Natural killer cell (primary cell): ENCODE data around the gene RGS14. TPM values are rescaled to one million over a fixed set of nuclear protein-coding genes. Genes with fewer than 3 reads are reported as not detected.

ENCODE experiments used
- ATAC-seq, 3 donors: fragments of 150-1000 bp in 2 of 3; fragments of 200-7000 bp in 1 of 3; cut with Tn5 transposase; 1 replicate in 1 of 3; 2 replicates in 2 of 3; pipeline ENCODE4 v1.10.0; 2021; ENCODE audit warnings: mild to moderate bottlenecking in 2 of 3, moderate library complexity in 2 of 3
- DNase-seq, 2 donors: peaks; one replicate each; pipeline versions ENCODE4 v3.0.0 to v3.0.0-alpha.2; 2013 to 2021; ENCODE audit warnings: mixed read lengths in 1 of 2
- H3K27ac ChIP-seq: one replicate; pipeline ENCODE4 v1.5.1; 2013; ENCODE audit warnings: mild to moderate bottlenecking, low read length
- H3K27me3 ChIP-seq: one replicate; pipeline ENCODE4 v1.6.1; 2013; ENCODE audit warnings: low read length; ENCODE audit not compliant: control insufficient read depth, insufficient read depth
- H3K36me3 ChIP-seq: one replicate; pipeline ENCODE4 v1.6.1; 2013; ENCODE audit warnings: low read length; ENCODE audit not compliant: control insufficient read depth, insufficient read depth
- H3K4me1 ChIP-seq: one replicate; pipeline ENCODE4 v1.6.1; 2013; ENCODE audit warnings: low read length; ENCODE audit not compliant: control insufficient read depth, insufficient read depth
- H3K4me3 ChIP-seq: one replicate; pipeline ENCODE4 v1.5.1; 2013; ENCODE audit warnings: low read length
- H3K9me3 ChIP-seq: one replicate; pipeline ENCODE4 v1.6.1; 2013; ENCODE audit warnings: low read length; ENCODE audit not compliant: control insufficient read depth, insufficient read depth
- H3K27ac Mint-ChIP-seq, 2 donors: one replicate each; pipeline ENCODE4 v1.8.0; 2022; ENCODE audit warnings: mild to moderate bottlenecking in 2 of 2, mixed read lengths in 2 of 2, moderate library complexity in 1 of 2
- H3K27me3 Mint-ChIP-seq, 2 donors: one replicate each; pipeline ENCODE4 v1.8.0; 2022; ENCODE audit warnings: low read depth in 2 of 2, mixed read lengths in 2 of 2
- H3K36me3 Mint-ChIP-seq: one replicate; pipeline ENCODE4 v1.8.0; 2022; ENCODE audit warnings: mixed read lengths
- H3K4me1 Mint-ChIP-seq, 2 donors: one replicate each; pipeline ENCODE4 v1.8.0; 2022; ENCODE audit warnings: mixed read lengths in 2 of 2
- H3K4me3 Mint-ChIP-seq: one replicate; pipeline ENCODE4 v1.8.0; 2022; ENCODE audit warnings: mild to moderate bottlenecking, moderate library complexity, mixed read lengths
- H3K9me3 Mint-ChIP-seq, 2 donors: one replicate each; pipeline ENCODE4 v1.8.0; 2022; ENCODE audit warnings: mixed read lengths in 2 of 2
- WGBS: methylation state at CpG from one replicate; pipeline ENCODE4 v1.1.7; 2013; ENCODE audit warnings: missing lambda C conversion rate; ENCODE audit not compliant: insufficient coverage; 5-methylcytosine and 5-hydroxymethylcytosine counted together
- intact Hi-C: fragments of 100-400 bp; cut with micrococcal nuclease; formaldehyde crosslinking; loops from one replicate; pipeline ENCODE4 v1.14.2; 2022
- total RNA-seq, 4 donors: library from RNA; stranded (reverse); fragments of 120-200 nt in 1 of 4; gene quantifications; one replicate each; pipeline versions ENCODE4 v1.2.3 to v1.2.4, GENCODE V29; 2013 to 2022
- TF ChIP-seq, protein P1 (sequence below): fragments of 200-600 bp; IDR thresholded peaks from one replicate; pipeline ENCODE4 v1.8.0; 2022; ENCODE audit warnings: antibody characterized with exemption

RGS14 gene
- total RNA-seq, 3 donors from 2014 or later (not counting 1 experiment from before 2014, with no cell fraction given) = 57.3 to 87.0 (median 66.1) TPM

GRCh38 chr5:177365845-177366527 lies 8.3 kb downstream of the RGS14 start:
- Histone ChIP-seq H3K27me3 (no peaks in the 10 kb centered on the region), H3K4me1 (peaks cover 50% of the 10 kb centered on the region), H3K4me3 (no peak overlapping the region), H3K36me3 (peaks cover 55% of the 10 kb centered on the region), H3K27ac (no peak overlapping the region), H3K9me3 (no peaks in the 10 kb centered on the region)
- ATAC-seq = no peak
- Mint-ChIP-seq H3K27me3 (no peaks in the 10 kb centered on the region), H3K9me3 (no peaks in the 10 kb centered on the region), H3K36me3 (no peaks in the 10 kb centered on the region), H3K4me3 (no peak overlapping the region), H3K27ac (peak overlapping the region in 1 of 2 donors; percentile 37), H3K4me1 (peaks cover 24 to 49% of the 10 kb centered on the region in 2 donors)
- TF ChIP-seq, protein P1, sequence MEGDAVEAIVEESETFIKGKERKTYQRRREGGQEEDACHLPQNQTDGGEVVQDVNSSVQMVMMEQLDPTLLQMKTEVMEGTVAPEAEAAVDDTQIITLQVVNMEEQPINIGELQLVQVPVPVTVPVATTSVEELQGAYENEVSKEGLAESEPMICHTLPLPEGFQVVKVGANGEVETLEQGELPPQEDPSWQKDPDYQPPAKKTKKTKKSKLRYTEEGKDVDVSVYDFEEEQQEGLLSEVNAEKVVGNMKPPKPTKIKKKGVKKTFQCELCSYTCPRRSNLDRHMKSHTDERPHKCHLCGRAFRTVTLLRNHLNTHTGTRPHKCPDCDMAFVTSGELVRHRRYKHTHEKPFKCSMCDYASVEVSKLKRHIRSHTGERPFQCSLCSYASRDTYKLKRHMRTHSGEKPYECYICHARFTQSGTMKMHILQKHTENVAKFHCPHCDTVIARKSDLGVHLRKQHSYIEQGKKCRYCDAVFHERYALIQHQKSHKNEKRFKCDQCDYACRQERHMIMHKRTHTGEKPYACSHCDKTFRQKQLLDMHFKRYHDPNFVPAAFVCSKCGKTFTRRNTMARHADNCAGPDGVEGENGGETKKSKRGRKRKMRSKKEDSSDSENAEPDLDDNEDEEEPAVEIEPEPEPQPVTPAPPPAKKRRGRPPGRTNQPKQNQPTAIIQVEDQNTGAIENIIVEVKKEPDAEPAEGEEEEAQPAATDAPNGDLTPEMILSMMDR = no peak
- intact Hi-C loops = no loop called here
- 97% methylated on average over 14 of the region's 14 CpGs for WGBS
- no peak for DNase-seq

DNA sequence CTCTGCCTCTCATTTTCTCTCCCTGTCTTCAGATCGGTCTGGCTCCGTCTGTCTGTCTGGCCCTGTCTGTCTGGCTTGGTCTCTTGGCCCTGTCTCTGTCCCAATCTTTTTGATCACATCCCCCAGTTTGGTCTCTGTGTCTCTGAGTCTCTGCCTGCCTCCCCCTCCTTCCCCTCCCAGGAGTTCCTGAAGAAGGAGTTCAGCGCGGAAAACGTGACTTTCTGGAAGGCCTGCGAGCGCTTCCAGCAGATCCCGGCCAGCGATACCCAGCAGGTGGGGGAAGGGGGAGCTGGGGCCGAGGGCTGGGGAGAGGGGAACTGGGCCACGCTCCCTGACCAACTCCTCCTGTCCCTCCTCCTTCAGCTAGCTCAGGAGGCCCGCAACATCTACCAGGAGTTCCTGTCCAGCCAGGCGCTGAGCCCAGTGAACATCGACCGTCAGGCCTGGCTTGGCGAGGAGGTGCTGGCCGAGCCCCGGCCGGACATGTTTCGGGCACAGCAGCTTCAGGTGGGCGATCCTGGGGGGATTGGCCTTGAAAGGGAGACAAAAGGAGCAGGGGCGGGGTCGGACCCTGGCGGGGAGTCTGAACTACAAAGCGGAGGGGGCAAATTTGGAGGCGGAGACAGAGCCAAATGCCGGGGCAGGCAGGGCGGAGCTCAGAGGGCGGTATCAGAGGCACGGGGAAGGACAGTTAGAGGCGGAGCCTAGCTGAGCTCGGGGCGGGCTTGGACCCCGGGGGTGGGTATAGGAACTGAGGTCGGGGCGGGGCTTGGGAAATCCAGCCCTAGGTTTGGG lies 9.0 kb downstream of the RGS14 start:
- TF ChIP-seq, protein P1 = no peak
- no peaks in the 10 kb centered on the region for H3K36me3 Mint-ChIP-seq
- H3K4me1 Mint-ChIP-seq = peaks cover 25 to 51% of the 10 kb centered on the region in 2 donors
- ATAC-seq (no peak), DNase-seq (no peak)
- H3K27ac Mint-ChIP-seq = peak overlapping the region in 1 of 2 donors; percentile 37
- WGBS = 94% methylated on average over 34 of the region's 36 CpGs
- Histone ChIP-seq H3K4me3 (no peak overlapping the region), H3K4me1 (peaks cover 50% of the 10 kb centered on the region), H3K27ac (no peak overlapping the region), H3K27me3 (no peaks in the 10 kb centered on the region), H3K36me3 (peaks cover 62% of the 10 kb centered on the region), H3K9me3 (no peaks in the 10 kb centered on the region)
- no peaks in the 10 kb centered on the region for H3K9me3 Mint-ChIP-seq
- intact Hi-C loops = no loop called here
- no peak overlapping the region for H3K4me3 Mint-ChIP-seq
- no peaks in the 10 kb centered on the region for H3K27me3 Mint-ChIP-seq

GRCh38 chr5:177367323-177367848 lies 9.7 kb downstream of the RGS14 start:
- DNase-seq (no peak), ATAC-seq (no peak)
- Mint-ChIP-seq H3K4me1 (peaks cover 24 to 51% of the 10 kb centered on the region in 2 donors), H3K27me3 (no peaks in the 10 kb centered on the region), H3K36me3 (no peaks in the 10 kb centered on the region), H3K9me3 (no peaks in the 10 kb centered on the region), H3K4me3 (no peak overlapping the region), H3K27ac (no peak overlapping the region)
- Histone ChIP-seq H3K36me3 (peaks cover 65% of the 10 kb centered on the region), H3K9me3 (no peaks in the 10 kb centered on the region), H3K27me3 (no peaks in the 10 kb centered on the region), H3K27ac (no peak overlapping the region), H3K4me1 (peaks cover 50% of the 10 kb centered on the region), H3K4me3 (no peak overlapping the region)
- WGBS = 96% methylated on average over 46 of the region's 46 CpGs
- TF ChIP-seq, protein P1 = no peak
- intact Hi-C loops = no loop called here
